HG03135 (cell line): Measurements from ENCODE around the gene AP5S1.
"Not testable (repeated sequence)": the region's sequence is repeated elsewhere in the genome, so short reads cannot be mapped to it uniquely, and the experiment has no call there.

ENCODE experiments used
- ATAC-seq: cut with Tn5 transposase; IDR thresholded peaks from one replicate; pipeline ENCODE4 v1.9.1; 2021; ENCODE audit warnings: mild to moderate bottlenecking, moderate library complexity; ENCODE audit not compliant: unreplicated experiment

The AP5S1 gene

GRCh38 chr20:3808544-3808943 is 11.8 kb upstream of the AP5S1 start:
- ATAC-seq: no peak

GRCh38 chr20:3811467-3812258 is 8.7 kb upstream of the AP5S1 start:
- no peak for ATAC-seq

- no peak for ATAC-seq
Measured at GRCh38 chr20:3812259-3812681, 8.1 kb upstream of the AP5S1 start.

GRCh38 chr20:3812975-3813847 is 7.1 kb upstream of the AP5S1 start:
- no peak for ATAC-seq

- no peak for ATAC-seq
Measured at GRCh38 chr20:3813848-3814581, 6.3 kb upstream of the AP5S1 start.

- no peak for ATAC-seq
Measured at GRCh38 chr20:3814928-3815495, 5.3 kb upstream of the AP5S1 start.

GRCh38 chr20:3815703-3816315 is 4.5 kb upstream of the AP5S1 start:
- ATAC-seq: no peak

GRCh38 chr20:3818155-3819151 is 1.9 kb upstream of the AP5S1 start:
- no peak for ATAC-seq

GRCh38 chr20:3819411-3820047 is 818 bp upstream of the AP5S1 start:
- ATAC-seq: no peak

GRCh38 chr20:3820901-3821727 is 767 bp downstream of the AP5S1 start:
- no peak for ATAC-seq

- ATAC-seq: no peak
Measured at GRCh38 chr20:3821996-3822395, 1.6 kb downstream of the AP5S1 start.

- no peak for ATAC-seq
Measured at GRCh38 chr20:3823881-3824280, 3.5 kb downstream of the AP5S1 start.

- no peak for ATAC-seq
Measured at GRCh38 chr20:3825526-3825925, 5.2 kb downstream of the AP5S1 start.

GRCh38 chr20:3826420-3826819 is 6.1 kb downstream of the AP5S1 start:
- no peak for ATAC-seq

GRCh38 chr20:3828798-3829197 is 8.5 kb downstream of the AP5S1 start:
- ATAC-seq: no peak

GRCh38 chr20:3829891-3830290 is 9.5 kb downstream of the AP5S1 start:
- not testable (repeated sequence) for ATAC-seq

GRCh38 chr20:3836132-3836531 is 15.8 kb downstream of the AP5S1 start:
- ATAC-seq: no peak

- no peak for ATAC-seq
Measured at GRCh38 chr20:3839328-3839727, 19.0 kb downstream of the AP5S1 start.
